HG03060 (cell line): Measurements from ENCODE around the gene ZBTB34.

Experiments
- ATAC-seq: cut with Tn5 transposase; IDR thresholded peaks from one replicate; pipeline ENCODE4 v1.9.1; 2021; ENCODE audit warnings: low read depth, moderate number of reproducible peaks; ENCODE audit not compliant: unreplicated experiment

ZBTB34 gene

GRCh38 chr9:126842977-126843799 is 17.3 kb upstream of the ZBTB34 start:
- ATAC-seq, result no peak

- no peak for ATAC-seq
Measured at GRCh38 chr9:126844085-126844484, 16.4 kb upstream of the ZBTB34 start.

- no peak for ATAC-seq
Measured at GRCh38 chr9:126847051-126847450, 13.4 kb upstream of the ZBTB34 start.

GRCh38 chr9:126849591-126850225 is 10.7 kb upstream of the ZBTB34 start:
- ATAC-seq, result no peak

- ATAC-seq, result no peak
Measured at GRCh38 chr9:126851286-126851880, 9.1 kb upstream of the ZBTB34 start.

- ATAC-seq, result no peak
Measured at GRCh38 chr9:126852086-126852688, 8.3 kb upstream of the ZBTB34 start.

GRCh38 chr9:126853667-126854066 is 6.8 kb upstream of the ZBTB34 start:
- no peak for ATAC-seq

GRCh38 chr9:126854734-126855133 is 5.7 kb upstream of the ZBTB34 start:
- ATAC-seq, result no peak

GRCh38 chr9:126856326-126856877 is 4.0 kb upstream of the ZBTB34 start:
- no peak for ATAC-seq

- no peak for ATAC-seq
Measured at GRCh38 chr9:126857261-126857960, 3.0 kb upstream of the ZBTB34 start.

GRCh38 chr9:126859111-126859510 is 1.3 kb upstream of the ZBTB34 start:
- no peak for ATAC-seq

- no peak for ATAC-seq
Measured at GRCh38 chr9:126860757-126861466, 473 bp downstream of the ZBTB34 start.

GRCh38 chr9:126861707-126862103 is 1.3 kb downstream of the ZBTB34 start:
- no peak for ATAC-seq

- ATAC-seq, result no peak
Measured at GRCh38 chr9:126862104-126862761, 1.8 kb downstream of the ZBTB34 start.

- ATAC-seq, result no peak
Measured at GRCh38 chr9:126864771-126865170, 4.3 kb downstream of the ZBTB34 start.

- ATAC-seq, result no peak
Measured at GRCh38 chr9:126869368-126869767, 8.9 kb downstream of the ZBTB34 start.

GRCh38 chr9:126872516-126872915 is 12.1 kb downstream of the ZBTB34 start:
- ATAC-seq, result no peak

GRCh38 chr9:126874546-126875314 is 14.3 kb downstream of the ZBTB34 start:
- no peak for ATAC-seq
